ENCODE measurements around the gene TWF2.

The TWF2 gene

DNA sequence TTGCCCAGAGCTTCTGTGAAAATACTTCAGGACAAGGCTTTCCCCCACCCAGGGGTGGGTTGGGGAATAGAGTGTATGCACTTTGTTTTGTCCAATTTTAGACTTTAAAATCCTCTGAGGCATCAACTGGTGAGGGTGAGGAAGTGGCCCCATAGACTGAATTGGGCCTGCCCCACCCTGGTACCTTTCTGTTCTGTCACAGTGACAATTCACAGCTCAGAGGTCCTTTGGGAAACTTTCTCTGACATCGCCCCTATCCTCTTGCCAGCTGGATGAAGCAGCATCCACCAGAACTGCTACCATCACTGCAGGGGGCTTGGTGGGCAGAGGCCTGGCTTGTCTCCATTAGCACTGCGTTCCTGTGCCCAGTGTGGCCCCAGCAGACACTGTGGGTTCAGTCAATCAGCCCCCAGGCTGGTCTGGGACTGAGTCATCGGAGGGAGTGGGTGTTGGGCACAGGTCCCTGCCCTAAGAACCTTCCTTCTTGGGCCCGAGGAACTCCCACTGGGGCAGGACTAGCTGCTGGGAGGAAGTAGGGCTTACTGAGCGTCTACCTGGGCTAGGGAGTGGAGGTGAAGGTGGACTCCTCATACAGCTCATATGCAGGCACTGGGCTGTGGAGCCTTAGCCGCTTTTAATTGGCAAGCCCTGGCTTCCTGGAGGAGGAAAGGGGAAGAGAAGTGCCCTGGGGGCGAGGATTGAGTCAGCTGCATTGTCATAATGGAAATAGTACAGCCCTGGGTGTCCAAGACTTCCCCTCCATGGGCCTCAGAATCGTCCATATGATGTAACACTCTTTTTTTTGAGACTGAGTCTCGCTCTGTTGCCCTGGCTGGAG is 5.1 kb upstream of the TWF2 start:
- TF ChIP-seq YY1 (IDR thresholded peaks at IDR 0.05; ENCODE audit: low read depth) (no peak), ZBTB7A (IDR thresholded peaks at IDR 0.05; ENCODE audit: low read depth) (no peak), EP300 (IDR thresholded peaks at IDR 0.05; ENCODE audit: borderline replicate concordance) (no peak), EGR1 (IDR thresholded peaks at IDR 0.05) (no peak), RAD21 (IDR thresholded peaks at IDR 0.05; ENCODE audit: low read depth) (no peak), CREB1 (IDR thresholded peaks at IDR 0.05; ENCODE audit: low read depth) (no peak)
- TF ChIP-seq, protein P1, sequence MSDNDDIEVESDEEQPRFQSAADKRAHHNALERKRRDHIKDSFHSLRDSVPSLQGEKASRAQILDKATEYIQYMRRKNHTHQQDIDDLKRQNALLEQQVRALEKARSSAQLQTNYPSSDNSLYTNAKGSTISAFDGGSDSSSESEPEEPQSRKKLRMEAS (IDR thresholded peaks at IDR 0.05), result no peak

DNA sequence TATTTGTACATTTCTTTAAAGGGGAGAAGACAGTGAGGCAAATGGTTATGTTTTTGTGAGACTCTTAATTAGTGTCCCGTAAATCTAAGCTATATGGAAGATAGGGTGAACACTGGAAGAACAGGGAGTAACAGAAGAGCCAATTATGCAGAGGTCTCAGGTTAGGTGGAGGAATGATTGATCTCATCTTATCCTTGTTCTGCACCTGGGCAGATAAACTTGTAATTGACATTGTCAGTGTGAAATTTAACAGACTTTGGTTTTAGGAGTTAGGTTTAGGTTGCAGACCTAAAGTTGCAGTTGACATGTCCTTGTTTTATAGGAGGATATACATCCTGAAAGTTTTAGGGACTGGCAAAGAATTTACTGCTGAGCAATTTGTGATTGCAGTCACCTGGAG is 3.1 kb upstream of the TWF2 start:
- TF ChIP-seq TCF12 (IDR thresholded peaks at IDR 0.05; ENCODE audit: low read depth), result no peak
- no peak for TF ChIP-seq ZBTB7A (IDR thresholded peaks at IDR 0.05; ENCODE audit: low read depth)
- TF ChIP-seq TAF1 (IDR thresholded peaks at IDR 0.05; ENCODE audit: low read depth), result no peak
- no peak for TF ChIP-seq NFIC (IDR thresholded peaks at IDR 0.05)

DNA sequence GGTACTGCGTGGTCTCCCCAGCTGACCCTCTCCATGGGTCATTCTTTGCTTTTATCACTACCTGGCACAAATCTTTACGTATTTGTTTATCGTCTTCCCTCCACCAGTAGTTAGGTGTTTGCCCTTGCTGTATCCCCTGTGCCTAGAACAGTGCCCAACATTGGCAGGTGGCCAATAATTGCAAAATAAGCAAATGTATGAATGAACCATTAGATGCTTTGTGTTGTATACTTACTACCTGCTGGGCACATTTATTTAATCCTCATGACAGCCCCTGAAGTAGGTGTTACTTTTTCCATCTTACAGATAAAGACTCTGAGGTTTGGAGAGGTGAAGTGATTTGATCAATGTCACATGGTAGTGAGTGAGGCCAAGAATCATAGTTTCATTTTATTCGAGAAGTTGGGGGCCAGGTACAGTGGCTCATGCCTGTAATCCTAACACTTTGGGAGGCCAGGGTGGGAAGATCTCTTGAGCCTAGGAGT is 2.0 kb upstream of the TWF2 start:
- peak; percentile 76 for TF ChIP-seq NFIC (IDR thresholded peaks at IDR 0.05)
- TF ChIP-seq ZBTB7A (IDR thresholded peaks at IDR 0.05; ENCODE audit: low read depth), result no peak
- TF ChIP-seq CEBPB (IDR thresholded peaks at IDR 0.05), result 0 out of 2 replicates have a peak, but pooled peaks have one; percentile 11

DNA sequence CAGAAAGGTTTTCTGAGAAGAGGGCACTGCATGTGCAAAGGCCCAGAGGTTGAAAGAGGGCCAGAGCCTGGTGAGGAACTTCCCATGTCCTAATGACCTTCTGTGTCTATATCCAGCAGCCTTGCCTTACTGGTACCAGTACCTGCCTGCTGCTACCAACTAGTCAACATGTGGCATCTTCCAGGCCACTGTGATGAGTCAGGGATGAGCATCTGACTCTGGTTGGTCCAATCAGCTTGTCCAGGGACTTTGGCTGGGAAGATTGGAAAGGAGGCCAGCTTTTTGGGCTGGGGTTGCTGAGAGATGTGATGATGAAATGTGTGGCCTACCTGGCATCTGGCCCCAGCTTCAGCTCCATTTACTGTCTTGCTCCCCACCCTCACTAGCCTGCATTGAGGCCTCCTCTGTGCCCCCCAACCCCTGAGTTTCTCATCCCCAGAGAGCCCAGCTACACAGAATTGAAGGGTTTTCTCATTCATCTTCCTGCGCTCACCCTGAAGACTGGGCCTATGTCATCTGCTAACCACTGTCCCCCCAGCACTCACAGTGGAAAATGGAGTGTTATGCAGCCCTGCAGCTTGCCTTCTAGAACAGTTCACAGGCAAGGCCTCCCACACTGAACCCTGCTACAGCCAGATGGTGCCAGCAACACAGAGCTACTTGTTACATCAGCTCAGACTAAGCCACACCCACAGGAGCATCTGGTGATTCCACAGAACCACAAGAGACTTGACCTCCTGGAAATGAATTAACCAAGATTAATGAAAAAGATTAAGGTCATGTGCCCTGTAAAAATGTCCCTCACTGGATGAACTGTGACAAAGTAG is 1.3 kb upstream of the TWF2 start:
- TF ChIP-seq, protein P2, sequence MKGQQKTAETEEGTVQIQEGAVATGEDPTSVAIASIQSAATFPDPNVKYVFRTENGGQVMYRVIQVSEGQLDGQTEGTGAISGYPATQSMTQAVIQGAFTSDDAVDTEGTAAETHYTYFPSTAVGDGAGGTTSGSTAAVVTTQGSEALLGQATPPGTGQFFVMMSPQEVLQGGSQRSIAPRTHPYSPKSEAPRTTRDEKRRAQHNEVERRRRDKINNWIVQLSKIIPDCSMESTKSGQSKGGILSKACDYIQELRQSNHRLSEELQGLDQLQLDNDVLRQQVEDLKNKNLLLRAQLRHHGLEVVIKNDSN (IDR thresholded peaks at IDR 0.05), result no peak
- TF ChIP-seq CREB1 (IDR thresholded peaks at IDR 0.05; ENCODE audit: low read depth) (no peak), EP300 (IDR thresholded peaks at IDR 0.05; ENCODE audit: borderline replicate concordance) (no peak), EGR1 (IDR thresholded peaks at IDR 0.05) (no peak), TEAD4 (IDR thresholded peaks at IDR 0.05) (no peak), TCF12 (IDR thresholded peaks at IDR 0.05; ENCODE audit: low read depth) (no peak), FOXM1 (IDR thresholded peaks at IDR 0.05; ENCODE audit: borderline replicate concordance, low read depth) (no peak), NFIC (IDR thresholded peaks at IDR 0.05) (no peak), RAD21 (IDR thresholded peaks at IDR 0.05; ENCODE audit: low read depth) (no peak), TAF1 (IDR thresholded peaks at IDR 0.05; ENCODE audit: low read depth) (no peak), ZBTB7A (IDR thresholded peaks at IDR 0.05; ENCODE audit: low read depth) (no peak), YY1 (IDR thresholded peaks at IDR 0.05; ENCODE audit: low read depth) (no peak)
- TF ChIP-seq, protein P1 (IDR thresholded peaks at IDR 0.05), result no peak
- TF ChIP-seq, protein P3, sequence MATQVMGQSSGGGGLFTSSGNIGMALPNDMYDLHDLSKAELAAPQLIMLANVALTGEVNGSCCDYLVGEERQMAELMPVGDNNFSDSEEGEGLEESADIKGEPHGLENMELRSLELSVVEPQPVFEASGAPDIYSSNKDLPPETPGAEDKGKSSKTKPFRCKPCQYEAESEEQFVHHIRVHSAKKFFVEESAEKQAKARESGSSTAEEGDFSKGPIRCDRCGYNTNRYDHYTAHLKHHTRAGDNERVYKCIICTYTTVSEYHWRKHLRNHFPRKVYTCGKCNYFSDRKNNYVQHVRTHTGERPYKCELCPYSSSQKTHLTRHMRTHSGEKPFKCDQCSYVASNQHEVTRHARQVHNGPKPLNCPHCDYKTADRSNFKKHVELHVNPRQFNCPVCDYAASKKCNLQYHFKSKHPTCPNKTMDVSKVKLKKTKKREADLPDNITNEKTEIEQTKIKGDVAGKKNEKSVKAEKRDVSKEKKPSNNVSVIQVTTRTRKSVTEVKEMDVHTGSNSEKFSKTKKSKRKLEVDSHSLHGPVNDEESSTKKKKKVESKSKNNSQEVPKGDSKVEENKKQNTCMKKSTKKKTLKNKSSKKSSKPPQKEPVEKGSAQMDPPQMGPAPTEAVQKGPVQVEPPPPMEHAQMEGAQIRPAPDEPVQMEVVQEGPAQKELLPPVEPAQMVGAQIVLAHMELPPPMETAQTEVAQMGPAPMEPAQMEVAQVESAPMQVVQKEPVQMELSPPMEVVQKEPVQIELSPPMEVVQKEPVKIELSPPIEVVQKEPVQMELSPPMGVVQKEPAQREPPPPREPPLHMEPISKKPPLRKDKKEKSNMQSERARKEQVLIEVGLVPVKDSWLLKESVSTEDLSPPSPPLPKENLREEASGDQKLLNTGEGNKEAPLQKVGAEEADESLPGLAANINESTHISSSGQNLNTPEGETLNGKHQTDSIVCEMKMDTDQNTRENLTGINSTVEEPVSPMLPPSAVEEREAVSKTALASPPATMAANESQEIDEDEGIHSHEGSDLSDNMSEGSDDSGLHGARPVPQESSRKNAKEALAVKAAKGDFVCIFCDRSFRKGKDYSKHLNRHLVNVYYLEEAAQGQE (IDR thresholded peaks at IDR 0.05; ENCODE audit: low read depth), result no peak

DNA sequence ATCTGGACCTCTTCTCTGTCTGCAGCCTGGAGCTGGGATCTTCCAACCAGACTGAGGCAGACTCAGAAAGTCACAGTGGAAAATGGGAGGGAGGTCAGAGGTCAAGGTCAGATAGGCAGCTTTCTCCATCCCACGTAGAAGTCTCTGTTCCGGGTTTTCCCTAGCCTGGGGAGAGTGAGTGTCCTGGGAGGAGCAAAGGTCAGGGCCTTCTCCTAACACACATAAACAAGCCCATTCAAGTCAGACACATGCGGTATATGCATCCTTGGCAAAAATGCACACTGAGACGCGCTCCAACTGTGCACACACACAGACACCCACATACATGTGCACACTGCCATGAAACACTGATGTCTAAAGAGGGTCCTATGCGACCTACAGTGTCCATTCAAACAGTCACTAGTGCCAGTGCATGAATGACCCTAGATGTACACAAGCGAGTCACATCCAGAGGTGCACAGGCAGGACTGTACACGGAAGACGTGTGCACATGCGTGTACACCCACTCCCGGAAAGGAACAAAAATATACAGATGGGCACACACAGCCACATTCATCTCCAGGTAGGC is 681 bp downstream of the TWF2 start:
- TF ChIP-seq EP300 (IDR thresholded peaks at IDR 0.05; ENCODE audit: borderline replicate concordance) (no peak), EGR1 (IDR thresholded peaks at IDR 0.05) (no peak), FOXM1 (IDR thresholded peaks at IDR 0.05; ENCODE audit: borderline replicate concordance, low read depth) (no peak), CEBPB (IDR thresholded peaks at IDR 0.05) (no peak), TAF1 (IDR thresholded peaks at IDR 0.05; ENCODE audit: low read depth) (no peak), ZBTB7A (IDR thresholded peaks at IDR 0.05; ENCODE audit: low read depth) (no peak), TEAD4 (IDR thresholded peaks at IDR 0.05) (no peak)

DNA sequence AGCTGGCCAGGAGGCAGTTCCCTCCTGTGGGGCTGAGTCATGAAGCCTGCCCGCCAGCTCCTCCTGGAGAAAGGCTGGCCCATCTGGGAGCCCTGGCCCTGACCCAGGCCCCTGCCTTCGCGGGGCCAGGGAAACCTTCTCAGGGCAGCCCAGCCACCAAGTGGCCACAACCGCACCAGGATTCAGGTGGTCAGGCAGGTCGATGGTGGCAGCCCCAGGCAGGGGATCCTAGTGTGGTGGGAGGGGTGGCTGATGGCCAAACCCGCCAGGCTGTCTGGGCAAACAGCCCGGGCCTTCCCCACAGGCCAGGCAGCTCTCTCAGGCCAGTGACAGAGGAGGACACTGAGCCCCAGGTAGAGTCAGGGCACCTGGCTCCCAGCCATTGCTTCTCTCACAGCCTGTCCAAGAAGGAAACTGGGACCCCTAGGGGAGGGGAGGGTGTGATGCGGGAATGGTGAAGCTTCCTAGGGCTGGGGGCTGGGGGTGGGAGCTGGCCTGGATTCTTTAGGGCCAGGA is 1.2 kb downstream of the TWF2 start:
- TF ChIP-seq RAD21 (IDR thresholded peaks at IDR 0.05; ENCODE audit: low read depth) (peak; percentile 17; the same call in 1 of the 2 replicates), NFIC (IDR thresholded peaks at IDR 0.05) (peak; percentile 65), YY1 (IDR thresholded peaks at IDR 0.05; ENCODE audit: low read depth) (no peak), CREB1 (IDR thresholded peaks at IDR 0.05; ENCODE audit: low read depth) (no peak), TCF12 (IDR thresholded peaks at IDR 0.05; ENCODE audit: low read depth) (peak; percentile 62)

DNA sequence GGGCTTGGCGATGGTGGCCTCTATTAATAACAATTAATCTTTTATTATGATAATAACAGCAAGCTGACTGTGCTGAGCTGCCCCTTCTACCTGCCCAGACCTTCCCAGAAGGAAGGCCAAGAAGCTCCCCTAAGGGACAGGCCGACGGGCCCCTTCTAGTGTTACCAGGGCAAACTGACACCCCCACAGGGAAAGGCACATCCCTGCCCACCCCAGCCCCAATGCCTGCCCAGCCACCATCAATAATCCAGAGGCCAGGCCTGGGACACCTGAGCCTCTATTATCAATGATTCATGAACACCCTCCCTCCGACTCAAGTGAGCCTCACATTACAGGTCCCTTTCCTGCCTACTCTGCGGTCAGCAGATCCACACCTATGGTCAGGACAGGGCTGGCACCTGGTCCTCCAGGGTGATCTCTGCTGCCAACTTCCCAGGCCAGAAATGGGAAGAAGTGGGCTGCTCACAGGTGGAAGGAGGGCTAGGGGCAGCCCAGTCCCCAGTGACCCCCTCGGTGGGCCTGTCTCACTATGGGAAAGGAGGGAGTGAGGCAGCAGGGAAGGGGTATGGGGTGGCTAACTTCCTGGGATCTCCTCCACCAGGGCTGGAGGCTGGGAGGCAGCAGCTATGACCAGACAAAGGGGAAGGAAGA is 1.8 kb downstream of the TWF2 start:
- no peak for TF ChIP-seq FOXM1 (IDR thresholded peaks at IDR 0.05; ENCODE audit: borderline replicate concordance, low read depth)
- TF ChIP-seq, protein P1 (IDR thresholded peaks at IDR 0.05), result no peak
- TF ChIP-seq ZBTB7A (IDR thresholded peaks at IDR 0.05; ENCODE audit: low read depth), result no peak
- TF ChIP-seq EP300 (IDR thresholded peaks at IDR 0.05; ENCODE audit: borderline replicate concordance), result no peak
- TF ChIP-seq CREB1 (IDR thresholded peaks at IDR 0.05; ENCODE audit: low read depth), result no peak
- TF ChIP-seq TCF12 (IDR thresholded peaks at IDR 0.05; ENCODE audit: low read depth), result no peak
- TF ChIP-seq NFIC (IDR thresholded peaks at IDR 0.05), result no peak
- no peak for TF ChIP-seq EGR1 (IDR thresholded peaks at IDR 0.05)
- no peak for TF ChIP-seq TAF1 (IDR thresholded peaks at IDR 0.05; ENCODE audit: low read depth)
- TF ChIP-seq, protein P2 (IDR thresholded peaks at IDR 0.05), result no peak
